ENCODE results near the gene TBX10. TPM values are rescaled to one million over a fixed set of nuclear protein-coding genes. Genes with fewer than 3 reads are reported as not detected.
"Not testable (repeated sequence)": the region's sequence is repeated elsewhere in the genome, so short reads cannot be mapped to it uniquely, and the experiment has no call there.

Gene TBX10
- total RNA-seq, 1 donor from 2014 or later: not detected

DNA sequence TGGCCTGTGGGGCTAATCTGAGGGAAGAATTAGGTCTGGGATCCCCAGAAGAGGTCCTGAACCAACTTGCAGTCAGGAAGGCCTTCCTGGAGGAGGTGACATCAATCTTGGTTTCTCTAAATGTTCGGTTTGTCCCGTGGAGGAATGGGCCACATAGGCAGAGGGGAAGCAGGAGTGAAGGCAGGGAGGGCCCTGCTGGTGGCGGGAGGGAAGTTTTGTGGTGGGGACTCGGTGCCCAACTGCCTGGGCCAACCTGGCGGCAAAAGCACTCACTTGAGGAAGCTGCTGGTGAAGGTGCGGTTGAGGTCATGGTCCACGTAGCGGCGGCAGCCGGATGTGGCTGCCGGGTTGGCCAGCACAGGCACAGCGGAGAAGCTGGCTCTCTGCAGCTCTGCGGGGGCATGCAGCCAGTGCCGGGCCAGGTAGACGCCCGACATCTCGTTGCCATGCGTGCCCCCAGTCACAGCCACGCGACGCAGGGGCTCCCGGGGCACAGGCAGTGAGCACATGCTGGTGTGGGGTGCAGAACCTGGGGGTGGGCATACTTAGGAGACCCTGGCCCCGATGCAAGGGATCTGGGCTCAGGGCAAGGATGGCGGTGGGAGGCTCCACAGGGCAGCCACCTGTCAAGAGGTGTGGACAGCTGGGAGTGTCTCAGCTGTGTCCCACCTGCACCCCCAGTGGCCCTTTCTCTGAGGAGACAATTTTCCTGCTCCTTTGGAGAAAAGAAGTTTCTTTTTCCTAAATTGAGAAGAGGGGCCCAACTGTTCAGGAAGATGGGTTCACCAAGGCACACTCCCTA, 7.2 kb upstream of the TBX10 start:
- no peak for DNase-seq (ENCODE audit: low spot score)

- DNase-seq (ENCODE audit: low spot score): no peak
These were observed 6.2 kb upstream of the TBX10 start for GRCh38 chr11:67645521-67646461.

DNA sequence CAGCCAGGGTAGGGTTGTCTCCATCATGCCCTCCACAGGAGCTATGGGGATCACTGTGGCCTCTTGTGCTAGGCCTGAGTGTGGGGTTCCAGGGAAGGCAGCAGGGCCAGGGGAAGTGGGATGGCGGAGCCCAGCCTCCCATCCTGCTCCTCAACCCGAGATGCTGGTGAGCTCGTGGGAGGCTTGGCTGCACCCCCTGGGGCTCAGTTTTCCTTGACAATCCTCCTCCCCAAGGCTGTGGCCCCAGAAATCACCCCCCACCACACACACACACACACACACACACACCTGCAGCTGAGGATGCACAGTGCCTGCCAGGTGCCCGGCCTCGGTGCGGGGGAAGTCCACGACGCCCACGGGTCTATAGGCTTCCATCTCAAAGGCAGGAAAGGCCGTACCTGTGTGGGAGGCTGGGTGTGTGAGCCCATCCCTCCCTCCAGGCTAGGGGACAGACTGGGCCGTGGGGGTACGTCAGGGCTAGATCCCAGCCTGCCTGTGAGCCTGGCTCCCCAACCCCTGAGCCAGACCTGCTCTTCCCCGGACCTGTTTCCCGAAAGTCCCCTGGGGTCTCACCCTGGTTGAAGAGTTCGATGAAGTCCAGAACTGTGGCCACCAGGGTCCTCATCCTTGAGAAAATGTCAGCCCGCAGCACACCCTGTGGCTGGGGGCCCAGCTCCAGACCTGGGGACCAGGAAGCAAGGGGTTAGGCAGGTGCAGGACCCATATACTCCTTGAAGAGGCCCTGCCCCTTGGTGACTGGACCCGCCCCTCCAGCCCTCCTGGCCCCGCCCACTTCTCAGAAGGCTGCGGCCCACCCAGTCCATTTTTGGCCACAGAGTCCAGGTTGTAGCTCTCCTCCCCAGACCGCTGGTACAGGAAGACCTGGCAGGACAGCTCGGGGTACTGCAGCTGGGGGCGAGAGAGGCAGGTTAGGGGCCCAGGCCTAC, 5.2 kb upstream of the TBX10 start:
- no peak for DNase-seq (ENCODE audit: low spot score)

DNA sequence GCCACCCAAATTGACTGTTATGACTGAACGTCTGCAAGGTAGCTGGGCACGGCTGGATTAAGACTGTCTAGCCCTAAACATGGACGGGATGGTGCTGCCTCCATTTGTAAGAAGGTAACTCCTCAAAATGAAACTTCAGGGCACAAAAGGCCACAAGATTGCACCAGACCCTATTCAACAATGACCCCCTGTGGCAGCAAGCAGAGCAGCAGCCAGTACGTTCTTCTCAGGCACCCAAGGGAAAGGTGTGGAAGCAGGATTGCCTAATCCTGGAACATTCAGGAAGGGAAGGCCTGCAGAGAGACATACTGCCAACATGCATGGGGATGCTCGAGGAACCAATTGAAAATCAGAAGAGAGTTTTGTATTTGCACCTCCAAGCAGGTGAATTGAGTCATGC, 4.5 kb upstream of the TBX10 start:
- no peak for DNase-seq (ENCODE audit: low spot score)

DNA sequence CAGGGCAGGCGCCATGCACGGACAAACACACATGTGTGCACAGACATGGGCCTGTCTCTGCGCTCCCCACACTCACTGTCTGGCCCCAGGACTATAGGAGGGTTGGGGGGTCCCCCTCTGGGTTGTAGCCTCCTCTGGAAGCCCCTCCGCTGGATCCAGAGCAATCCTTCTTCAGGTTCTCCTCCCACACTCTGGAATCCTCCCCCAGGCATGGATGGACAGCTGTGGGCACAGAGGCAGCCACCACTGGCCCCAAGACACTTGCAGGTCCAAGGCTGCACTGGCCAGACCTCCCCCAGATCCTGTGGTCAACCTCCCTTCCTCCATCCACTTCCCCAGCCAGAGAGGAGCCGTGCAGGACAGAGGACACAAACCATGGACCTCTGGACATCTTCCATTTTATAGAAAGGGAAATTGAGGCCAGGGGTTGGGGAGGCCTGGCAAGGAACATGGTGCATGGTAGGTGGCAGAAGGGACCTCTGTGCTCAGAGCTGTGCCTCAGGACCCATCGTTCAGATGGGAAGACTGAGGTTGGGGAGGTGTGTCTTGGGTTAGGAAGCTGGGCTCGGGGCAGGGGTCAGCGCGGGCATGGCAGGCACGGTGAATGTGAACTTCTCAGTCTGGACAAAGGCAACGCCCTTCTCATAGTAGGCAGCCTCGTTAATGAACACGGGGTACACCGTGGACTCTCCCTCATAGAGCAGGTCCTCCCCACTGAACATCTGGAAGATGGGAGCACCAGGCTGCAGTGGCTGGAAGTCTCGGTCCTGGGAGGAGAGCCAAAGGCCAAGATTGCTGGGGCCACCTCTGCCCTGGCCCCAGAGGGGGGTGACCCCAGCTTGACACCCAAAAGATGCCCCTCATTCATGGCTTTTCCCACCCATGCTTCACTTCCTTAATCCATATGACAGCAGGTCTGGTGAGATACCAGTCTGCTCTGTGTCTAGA, 2.9 kb upstream of the TBX10 start:
- no peak for DNase-seq (ENCODE audit: low spot score)

DNA sequence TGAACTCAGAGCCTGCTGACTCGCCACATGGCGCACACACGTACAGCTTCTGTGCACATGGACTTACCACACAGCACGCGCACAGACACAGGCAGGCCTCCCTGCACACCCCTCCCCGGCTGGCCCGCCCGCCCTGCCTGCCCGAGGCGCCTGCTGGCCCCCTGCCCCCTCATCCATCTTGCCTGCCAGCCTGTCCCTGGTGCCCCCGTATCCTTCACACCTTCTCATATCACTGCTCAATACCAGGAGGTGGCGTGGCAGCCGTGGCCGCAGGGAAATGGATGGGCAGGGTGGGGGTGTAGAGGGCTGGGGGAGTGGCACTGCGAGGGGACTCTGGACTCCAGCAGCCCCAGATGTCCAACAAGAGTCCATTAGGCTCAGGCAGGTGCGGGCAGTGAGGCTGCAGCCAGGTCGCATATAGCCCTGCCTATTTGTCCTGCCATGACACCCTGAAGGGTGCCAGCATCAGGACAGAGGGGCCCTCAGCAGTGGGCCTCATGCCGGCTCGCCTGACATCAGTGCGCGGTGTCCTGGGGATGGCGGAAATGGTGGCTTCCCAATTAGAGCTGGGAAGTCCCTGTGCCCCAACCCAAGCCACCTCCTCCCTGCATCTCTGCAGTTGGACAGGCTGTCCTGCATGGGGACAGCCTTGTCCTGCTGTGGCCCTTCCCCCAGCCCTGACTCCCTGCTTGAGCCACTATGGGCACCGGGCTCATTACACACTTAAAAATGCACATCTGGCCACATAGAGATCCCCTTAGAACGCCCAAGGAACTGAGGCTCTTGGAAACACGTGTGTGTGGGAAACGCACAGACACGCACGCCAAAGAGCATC, 2.0 kb upstream of the TBX10 start:
- no peak for DNase-seq (ENCODE audit: low spot score)

DNA sequence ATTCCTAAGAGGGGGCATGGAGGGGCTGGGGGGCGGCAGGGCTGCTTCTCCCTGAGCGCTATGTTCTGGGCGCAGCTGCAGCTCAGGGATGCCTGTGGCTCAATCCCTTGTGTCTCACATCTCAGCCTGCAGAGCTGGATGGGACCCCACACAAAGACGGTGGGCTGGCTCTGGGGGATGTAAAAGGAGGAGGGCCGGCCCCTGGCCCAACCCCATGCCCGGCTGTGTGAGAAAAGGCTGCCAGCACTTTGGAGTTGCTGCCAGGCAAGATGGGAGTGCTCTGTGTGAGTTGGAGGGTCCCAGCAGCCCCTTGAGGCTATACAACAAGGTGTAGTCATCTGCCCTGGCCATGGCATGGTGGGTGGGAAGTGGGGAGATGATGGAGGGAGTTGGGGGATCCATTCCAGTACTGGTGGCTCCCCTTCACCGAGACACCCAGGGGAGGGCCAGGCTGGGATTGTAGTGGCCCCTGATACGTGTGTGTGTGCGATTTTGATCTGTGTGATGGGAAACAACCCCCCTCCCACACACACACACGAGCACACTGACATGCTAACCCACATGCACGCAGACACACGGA, 1.3 kb upstream of the TBX10 start:
- no peak for DNase-seq (ENCODE audit: low spot score)

DNA sequence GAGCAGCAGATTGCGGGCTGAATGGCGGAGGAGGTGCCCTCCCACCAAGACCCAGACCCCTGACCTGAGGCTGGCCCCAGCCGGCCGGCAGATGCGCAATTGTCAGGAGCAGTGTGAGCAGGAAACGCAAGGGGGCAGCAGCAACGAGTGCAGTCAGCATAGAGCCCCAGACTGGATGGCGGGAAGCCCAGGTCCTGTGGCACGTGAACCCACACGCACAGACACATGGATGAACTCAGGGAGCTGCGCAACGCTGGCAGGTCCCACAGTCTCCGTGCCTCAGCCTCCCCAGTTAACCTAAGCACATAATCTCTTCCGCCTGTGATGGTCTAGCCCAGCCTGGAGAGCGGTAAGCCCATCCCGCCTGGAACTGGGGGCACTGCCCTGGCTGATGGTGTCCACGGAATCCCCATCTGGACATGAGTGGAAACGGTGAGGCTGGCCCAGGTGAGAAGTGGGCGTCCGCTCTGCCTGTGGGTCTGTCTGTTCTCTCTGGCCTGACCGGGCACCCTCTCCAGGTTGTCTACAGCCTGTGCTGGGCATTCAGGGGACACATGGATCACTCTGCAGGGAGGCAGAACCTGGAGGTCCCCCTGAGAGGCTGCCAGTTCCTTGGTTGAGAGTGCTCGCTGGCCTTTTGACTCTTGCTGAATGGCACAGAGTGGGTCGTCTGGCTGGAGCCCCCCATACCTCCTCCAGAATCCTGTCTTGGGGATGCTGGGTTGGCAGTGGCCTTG, 626 bp upstream of the TBX10 start:
- DNase-seq (ENCODE audit: low spot score): peak; percentile 50

DNA sequence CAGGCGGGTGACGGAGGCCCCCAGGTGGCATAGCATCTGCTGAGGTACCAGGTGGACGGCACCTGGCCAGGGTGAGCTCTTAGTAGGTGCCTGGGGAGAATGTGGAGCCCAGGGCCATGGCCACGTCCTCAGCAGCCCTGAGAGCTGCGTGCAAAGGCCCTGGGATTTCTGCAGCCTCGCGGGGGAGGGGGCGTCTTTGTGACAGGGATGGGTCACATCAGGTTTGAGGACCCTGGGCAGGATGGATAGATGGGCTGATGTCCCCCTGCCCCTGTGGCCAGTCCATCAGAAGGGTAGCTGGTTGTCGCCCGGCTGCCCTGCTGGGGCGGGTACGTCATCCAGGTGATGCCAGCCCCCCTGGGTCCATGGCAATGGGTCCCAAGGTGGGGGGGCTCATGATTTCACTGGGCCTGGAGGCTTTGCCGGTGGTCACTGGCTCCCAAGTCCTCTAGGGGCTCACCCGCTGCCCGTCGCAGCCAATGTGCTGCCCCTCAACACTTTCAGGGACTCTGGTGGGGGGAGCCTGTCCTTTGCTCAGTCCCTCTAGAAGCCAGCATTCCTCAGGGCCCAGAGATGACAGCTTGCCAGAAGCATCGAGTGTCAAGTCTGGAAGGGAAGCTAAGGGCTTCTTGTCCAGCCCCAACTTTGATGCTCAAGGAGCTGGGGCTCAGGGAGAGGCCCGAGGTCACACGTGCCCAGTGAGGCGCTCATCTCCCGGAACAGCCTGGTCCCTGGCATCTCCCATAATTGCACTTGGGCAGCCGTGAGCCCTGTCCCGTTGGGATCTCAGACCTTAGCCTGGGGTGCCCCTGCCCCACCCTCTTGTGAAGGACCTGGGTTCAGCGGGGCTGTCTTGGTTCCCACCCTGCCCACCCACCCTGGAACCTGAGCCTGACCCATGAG, 777 bp downstream of the TBX10 start:
- no peak for DNase-seq (ENCODE audit: low spot score)

DNA sequence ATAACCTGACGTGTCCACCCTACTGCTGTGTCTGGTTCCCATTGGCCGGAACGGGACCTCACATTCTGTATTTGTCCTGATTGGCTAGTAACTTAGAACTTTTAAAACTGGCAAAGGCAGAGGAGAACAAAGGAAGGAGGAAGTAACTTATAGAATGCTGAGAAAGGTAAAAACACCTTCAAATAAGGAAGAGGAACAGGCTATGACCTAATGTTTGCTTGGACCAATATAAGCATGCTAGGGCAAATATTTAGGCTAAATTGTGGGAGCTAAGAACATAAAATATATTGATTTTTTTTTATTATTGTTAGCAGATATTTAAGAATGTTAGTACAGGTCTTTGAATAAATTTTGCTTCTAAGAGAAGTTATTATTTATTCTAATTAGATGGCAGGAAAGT, 2.1 kb downstream of the TBX10 start:
- not testable (repeated sequence) for DNase-seq (ENCODE audit: low spot score)

- DNase-seq (ENCODE audit: low spot score): no peak
These were observed 2.6 kb downstream of the TBX10 start for GRCh38 chr11:67636962-67637361.

GRCh38 chr11:67635231-67635521, 4.4 kb downstream of the TBX10 start:
- no peak for DNase-seq (ENCODE audit: low spot score)

GRCh38 chr11:67634366-67635230, 5.0 kb downstream of the TBX10 start:
- no peak for DNase-seq (ENCODE audit: low spot score)

DNA sequence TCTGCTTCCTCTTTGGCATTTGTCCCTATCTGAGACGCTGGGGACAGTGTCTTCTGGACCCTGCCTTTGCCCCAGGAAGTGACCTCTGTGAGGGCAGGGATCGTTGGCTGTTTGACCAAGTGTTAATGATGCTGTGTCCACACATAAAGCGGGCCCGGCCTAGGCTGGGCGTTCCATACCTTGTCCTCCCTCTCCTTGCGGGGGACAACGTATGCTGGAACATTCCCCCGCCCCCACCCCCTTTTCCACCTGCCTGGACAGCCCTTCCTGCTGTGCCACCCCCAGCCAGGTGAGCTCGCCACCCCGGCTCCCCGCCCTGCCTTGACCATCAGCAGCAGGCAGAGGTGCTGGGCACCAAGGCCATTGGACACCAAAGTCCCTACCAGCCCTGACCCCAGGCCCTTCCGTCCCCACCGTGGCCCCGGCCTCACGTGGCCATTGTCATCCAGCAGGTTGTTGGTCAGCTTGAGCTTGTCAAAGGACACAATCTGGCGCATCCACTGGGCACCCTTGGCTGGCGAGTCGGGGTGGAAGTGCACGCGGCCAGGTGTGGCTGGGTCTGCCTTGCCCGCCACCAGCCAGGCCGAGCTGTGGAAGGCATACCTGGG, 5.7 kb downstream of the TBX10 start:
- DNase-seq (ENCODE audit: low spot score): no peak

DNA sequence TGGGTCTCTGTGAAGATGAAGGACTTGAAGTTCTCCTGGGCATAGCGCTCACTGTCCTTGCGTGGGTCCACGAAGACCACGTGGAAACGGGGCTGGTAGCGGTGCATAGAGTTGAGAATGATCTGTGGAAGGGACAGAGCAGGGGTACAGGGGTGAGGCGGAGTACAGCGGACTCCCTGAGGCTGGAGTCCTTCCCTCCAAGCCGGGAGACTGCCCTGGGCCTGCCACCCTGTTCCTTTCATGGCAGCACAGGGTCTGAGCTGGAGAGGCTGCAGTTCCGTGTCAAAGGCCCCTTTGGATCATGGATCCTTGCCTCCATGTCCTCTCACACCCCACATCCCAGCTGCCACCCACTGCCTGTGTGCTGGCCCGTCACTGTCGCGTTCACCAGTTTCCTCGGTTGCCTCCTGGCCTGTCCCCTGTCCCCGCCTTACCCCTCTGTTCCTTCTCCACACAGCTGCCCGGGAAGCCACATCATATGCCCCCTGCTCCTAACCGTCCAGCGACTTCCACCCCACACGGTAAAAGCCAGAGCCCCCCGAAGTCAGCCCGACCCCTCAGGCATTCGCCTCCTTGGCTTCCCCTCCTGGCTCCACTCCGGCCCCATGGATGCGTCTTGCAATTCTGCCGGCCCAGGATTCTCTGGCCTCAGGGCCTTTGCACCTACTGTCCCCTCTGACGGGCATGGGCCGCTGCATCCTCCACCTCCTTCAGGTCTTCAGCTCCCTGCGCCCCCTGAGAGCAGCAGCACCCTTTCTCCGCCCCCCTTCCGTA, 6.4 kb downstream of the TBX10 start:
- no peak for DNase-seq (ENCODE audit: low spot score)

Data from umbilical cord (tissue), 2 donors.